H54 (cell line): ENCODE results near the gene TREM1.

Source experiments
- DNase-seq: peaks from one replicate; pipeline ENCODE4 v3.0.0; 2011; ENCODE audit warnings: low spot score, mixed read lengths; ENCODE audit not compliant: insufficient read length
- FAIRE-seq: peaks from 3 replicates; lab custom pipeline; 2011; peaks lifted over from hg19 to GRCh38; lab: Jason Lieb, UNC
- POLR2A ChIP-seq: IDR thresholded peaks from 2 replicates; pipeline ENCODE4 v1.6.1; 2011; ENCODE audit warnings: low read depth, mild to moderate bottlenecking, low read length

The TREM1 gene

DNA sequence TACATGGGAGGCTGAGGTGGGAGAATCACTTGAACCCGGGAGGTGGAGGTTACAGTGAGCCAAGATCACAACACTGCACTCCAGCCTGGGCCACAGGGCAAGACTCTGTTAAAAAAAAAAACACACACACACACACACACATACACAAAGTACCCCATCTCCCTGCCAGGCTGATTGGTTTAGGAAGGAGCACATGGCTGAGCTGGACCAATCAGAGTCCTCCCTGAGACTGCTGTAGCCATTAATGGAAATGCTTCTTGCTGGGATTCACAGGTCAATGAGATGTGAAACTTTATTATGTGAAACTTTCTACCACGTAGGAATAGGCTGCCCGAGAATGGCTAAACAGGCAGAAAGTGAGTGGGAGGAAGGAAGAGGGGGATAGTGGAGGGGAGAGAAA lies 2.9 kb downstream of the TREM1 start:
- FAIRE-seq = no peak

DNA sequence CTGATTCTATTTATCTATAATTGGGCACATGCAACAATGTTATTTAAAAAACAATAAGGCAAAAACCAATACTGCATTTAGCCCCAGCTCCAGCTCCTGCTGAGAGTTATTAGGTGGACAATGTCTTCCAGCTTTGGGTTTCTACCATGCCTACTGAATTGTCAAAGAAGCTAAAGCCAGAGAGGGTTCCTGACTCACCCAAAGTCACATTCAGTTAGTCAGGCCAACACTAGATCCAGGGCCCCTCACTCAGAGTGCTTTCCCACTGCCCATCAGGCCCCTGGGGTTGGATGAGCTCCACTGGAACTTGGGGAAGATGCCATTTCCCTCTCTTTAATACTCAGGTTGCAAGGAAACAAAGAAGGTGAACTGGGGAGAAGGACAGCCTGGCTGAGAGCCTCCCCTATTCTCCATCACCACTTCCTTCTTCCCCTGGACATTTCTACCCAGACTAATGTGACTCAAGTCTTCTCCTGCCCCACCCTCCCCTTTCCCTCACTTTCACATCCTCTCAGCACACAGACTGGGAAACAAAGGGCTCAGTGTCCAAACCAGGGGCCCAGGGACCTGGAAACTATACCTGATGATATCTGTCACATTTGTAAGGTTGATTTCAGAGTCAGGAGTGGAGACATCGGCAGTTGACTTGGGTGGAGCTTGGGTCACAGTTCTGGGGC lies 6.0 kb downstream of the TREM1 start:
- TF ChIP-seq POLR2A = no peak
- no peak for FAIRE-seq
- no peak for DNase-seq

More for the DNA sequence above, 2.9 kb downstream of the TREM1 start:
- no peak for TF ChIP-seq POLR2A
- DNase-seq = no peak

DNA sequence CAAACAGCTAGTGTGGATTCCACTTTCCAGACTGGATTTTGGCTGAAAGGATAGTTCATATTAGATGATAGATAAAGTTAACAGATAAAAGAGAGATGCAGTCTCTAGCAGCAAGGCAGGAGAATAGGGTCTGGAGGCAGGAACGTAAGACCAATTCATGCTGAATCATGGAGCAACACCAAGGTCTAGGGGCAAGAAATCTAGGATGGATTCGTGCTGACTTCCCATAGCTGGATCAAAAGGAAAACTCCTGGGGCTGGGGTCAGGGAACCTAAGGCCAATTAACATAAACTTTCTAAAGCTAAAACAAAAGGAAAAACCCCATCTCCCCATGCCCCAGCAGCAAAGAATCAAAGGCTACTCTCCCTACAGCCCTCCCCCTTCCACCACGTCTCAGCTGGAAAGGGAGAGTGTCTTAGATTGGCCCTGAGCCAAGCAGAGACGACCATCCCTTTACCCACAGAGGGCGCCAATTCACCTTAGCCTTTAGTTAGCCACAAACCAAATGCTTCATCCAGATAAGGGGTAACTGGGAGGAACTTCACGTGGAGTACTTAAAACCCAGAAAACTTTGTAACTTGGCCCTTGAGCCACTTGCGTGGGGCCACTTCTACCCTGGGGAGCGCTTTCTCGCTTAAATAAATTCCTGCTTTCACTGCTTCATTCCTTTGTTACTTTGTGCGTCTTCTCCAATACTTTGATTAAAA lies 7.6 kb downstream of the TREM1 start:
- no peak for FAIRE-seq
- DNase-seq = peak; percentile 25
- no peak for TF ChIP-seq POLR2A

GRCh38 chr6:41277605-41278004 lies 8.9 kb downstream of the TREM1 start:
- TF ChIP-seq POLR2A = no peak
- no peak for FAIRE-seq
- DNase-seq = no peak

GRCh38 chr6:41275489-41275888 lies 11.0 kb downstream of the TREM1 start:
- TF ChIP-seq POLR2A = no peak
- DNase-seq = no peak
- FAIRE-seq = no peak

DNA sequence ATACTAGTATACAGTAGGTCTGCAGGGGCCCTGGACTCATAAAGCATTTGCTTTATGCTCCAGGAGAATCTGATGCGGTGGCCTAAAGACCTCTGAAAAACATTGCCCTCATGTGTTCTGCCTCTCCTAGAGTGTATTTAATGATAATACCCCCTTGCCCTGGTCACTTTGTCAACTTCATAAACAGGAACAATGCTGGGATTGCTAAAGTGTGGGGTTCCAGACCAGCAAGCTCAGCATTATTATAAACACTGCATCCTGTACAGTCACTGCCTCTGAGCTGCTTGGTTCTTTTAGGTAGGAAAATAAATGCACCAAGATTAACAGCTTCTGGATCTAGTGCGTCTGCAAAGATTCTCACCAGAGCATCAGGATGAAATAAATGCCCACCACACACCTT lies 12.2 kb downstream of the TREM1 start:
- TF ChIP-seq POLR2A = no peak
- FAIRE-seq (no peak), DNase-seq (no peak)

DNA sequence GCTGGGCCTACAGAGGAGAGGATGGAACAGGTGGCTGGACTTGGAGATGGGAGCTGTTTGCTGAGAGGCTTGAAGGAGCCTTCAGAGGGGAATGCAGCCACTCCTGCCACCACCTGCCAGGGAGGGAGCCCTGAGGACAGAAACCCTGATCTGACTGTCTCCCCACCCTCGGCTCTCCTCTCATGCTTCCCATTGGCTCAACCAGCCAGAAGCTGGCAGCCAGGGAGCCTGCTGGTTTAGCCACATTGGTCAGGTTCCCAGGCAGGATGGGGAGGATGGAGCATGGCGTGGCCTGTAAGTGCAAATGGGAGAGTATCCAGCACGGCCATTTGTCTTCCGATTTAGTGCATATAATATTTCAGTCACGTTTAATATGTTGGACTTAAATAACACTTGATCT lies 12.8 kb downstream of the TREM1 start:
- TF ChIP-seq POLR2A = no peak
- DNase-seq (no peak), FAIRE-seq (no peak)

DNA sequence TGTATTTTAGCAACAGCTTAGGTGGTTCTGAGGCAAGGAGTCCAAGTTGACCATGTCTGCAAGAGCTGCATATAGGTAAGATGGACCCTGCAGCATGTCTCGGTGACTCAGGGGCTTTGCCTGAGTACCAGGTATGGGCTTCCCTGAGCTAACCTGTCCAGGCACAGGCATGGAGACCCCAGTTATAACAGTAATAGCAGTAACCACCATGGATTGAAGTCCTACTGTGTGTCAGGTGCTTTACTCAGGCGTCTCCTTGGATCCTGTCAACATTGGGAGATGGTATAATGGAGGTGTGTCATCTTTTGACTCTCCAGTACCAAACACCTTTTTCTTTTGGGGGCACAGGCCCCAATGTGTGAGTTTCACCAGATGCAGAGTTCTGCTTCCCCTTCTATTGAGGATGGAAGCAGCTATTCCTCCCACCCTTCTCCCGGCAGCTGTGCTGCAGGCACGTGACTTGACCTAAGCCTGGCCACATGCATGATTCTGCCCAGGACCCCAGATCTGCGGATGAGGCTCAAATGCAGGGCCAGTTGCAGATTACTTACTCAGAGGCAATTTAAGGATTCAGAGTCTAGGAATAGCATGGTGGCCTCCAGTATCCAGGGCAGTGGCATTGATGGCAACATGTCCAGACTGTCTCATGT lies 13.8 kb downstream of the TREM1 start:
- no peak for DNase-seq
- no peak for TF ChIP-seq POLR2A
- no peak for FAIRE-seq

DNA sequence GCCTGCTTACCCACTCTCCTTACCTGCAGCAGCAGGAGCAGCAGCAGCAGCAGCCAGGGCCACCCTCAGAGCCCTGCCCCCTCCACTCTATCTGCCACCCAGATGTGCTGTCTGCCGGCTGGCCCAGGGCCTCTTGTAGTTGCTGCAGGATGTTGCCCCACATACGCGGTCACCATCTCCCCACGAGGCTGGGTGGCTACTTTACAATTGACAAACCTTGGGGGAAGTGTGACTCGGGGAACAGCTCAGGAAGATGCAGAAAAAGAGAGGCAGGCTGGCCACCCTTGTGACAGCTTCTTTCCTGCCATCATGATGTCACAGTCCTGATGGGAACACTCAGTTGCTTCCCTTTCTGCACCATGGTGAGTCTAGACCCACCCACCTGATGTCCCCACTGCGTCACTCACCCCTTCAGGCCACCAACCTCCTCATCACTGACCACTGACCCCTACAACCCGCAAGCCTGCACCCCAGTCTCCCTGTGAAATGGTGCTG lies 14.5 kb downstream of the TREM1 start:
- no peak for TF ChIP-seq POLR2A
- DNase-seq (no peak), FAIRE-seq (no peak)

DNA sequence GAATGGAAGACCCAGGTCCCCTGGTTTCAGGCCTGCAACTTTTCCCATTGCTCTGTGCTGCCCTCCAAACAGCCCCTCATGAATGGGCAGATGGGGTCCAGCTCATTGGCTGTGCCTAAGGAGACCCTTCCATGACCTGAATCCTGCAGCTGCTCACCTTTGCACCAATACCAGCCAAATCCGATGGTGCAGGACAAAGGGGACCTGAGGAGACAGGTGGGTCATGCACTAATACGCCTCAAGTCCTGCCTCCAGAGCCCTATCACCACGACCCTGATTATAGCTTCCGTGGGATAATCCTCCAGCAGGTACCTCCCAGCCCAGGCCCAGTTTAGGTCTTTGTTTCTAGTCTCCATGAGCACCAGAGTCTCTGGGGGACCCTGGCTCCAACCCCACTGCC lies 16.8 kb downstream of the TREM1 start:
- FAIRE-seq = no peak
- DNase-seq = no peak
- TF ChIP-seq POLR2A = no peak

DNA sequence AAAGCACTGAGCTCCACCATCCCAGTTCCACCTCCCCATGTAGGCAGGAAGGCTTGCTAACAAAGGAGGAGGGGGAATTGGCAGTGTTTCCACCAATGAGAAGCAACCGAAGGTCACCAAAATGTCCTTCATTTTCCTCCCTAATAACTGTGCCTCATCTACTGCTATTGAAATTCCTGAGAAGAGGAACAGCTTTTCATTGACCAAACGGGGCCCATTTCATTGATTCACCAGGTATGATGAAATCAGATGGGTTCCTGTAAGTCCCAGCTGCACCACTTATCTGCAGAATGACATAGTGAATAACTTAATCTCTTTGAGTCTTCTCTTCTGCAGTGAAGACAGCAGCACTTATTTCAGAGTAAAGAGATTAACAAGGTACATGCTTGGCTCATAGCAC lies 17.3 kb downstream of the TREM1 start:
- FAIRE-seq (no peak), DNase-seq (no peak)
- no peak for TF ChIP-seq POLR2A

DNA sequence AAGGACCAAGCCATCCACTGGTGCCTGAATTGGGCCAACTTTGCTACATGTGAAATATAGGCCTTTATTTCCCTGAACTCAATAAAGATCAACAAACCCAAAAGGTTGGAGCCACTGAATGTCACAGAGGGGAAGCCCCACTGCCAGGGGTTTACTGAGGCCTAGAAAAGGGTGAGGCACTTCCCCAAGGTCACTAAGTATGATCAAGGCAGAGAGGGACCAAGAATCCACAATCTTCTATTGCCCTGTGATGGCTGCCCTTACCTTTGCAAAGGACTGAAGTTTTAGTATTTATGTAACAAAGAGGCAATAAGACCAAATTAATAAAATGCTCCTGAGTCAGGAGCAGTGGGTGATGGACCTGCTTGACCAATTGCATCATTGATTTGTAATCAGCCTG lies 18.0 kb downstream of the TREM1 start:
- TF ChIP-seq POLR2A = no peak
- DNase-seq (no peak), FAIRE-seq (no peak)

DNA sequence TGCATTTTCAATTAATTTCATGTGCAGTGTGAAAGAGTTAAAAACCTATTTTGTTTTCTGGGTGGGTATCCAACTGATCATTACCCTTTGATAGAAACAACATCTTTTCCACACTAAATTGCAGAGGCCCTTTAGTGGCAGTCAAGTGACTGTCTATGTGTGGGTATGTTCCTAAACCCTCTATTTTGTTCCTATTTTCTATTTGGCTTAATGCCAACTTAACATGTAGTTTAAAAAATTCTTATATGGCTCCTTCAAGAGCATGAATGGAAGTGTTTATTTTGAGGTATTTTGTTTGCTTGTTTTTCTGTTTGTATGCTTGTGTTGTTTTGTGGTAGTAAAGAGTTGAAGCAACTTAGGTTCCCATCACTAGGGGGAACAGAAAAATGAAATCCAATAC lies 19.9 kb downstream of the TREM1 start:
- no peak for FAIRE-seq
- DNase-seq = no peak
- TF ChIP-seq POLR2A = no peak

DNA sequence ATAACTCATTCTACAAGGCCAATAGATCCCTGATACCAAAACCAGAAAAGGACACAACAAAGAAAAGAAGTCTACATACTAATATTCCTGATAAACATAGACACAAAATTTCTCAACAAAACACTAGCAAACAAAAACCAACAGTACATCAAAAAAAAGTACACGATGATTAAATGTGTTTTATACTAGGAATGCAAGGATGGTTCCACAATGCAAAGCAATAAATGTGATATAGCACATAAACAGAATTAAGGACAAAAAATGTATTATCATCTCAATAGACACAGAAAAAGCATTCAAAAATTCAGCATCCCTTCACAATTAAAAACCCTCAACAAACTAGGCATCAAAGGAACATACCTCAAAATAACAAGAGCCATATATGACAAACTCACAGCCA lies 23.2 kb downstream of the TREM1 start:
- TF ChIP-seq POLR2A = no peak
- no peak for DNase-seq
- no peak for FAIRE-seq
